DMS 273 (cell line): ENCODE results near the gene AKT1.
"Not testable (repeated sequence)": the region's sequence is repeated elsewhere in the genome, so short reads cannot be mapped to it uniquely, and the experiment has no call there.

Experiments
- DNase-seq: peaks from one replicate; lab custom pipeline; 2025; ENCODE audit not compliant: unreplicated experiment; lab: John Stamatoyannopoulos, UW

AKT1 gene

DNA sequence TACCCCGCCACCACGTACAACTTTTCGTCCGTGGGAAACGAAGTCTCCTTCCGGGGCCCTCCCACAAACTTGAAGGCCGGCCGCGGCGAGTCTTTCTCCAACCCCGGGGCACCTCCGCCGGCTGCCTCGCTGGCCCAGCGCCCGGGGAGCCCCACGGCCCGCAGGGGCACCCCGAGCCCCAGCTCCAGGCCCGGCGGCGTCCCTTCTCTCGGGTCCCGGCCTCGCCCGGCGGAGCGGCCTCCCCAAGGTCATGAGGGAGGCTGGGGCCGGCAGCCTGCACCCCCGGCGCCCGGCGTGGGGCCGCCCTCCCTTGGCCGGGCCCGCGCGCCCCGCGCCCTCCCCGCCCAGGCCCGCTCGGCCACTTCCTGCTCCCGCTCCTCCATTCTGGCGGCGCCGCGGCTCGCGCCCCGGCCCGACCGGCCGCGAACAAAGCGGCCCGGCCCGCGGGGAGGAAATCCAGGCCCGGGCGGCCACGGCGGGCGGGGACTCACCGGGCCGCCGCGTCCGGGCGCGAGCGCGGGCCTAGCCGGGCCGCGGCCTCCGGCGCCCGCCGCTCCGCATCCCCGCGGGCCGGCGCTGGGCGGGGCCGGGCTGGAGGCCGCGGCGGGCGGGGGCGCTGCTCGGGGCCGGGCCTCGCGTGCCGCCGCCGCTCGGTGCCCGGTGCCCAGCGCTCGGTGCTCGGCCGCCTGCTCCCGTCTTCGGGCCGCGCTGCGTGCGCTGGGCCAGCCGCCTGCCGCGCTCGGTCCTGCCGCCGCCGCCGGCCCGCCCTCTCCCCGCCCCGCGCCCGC, at the start of gene AKT1:
Gene AKT1, minus strand, starts transcription at position 756 of the 788 bp plus-strand sequence. CDS start 3,105 bp downstream, outside the sequence.
- DNase-seq, result peak; percentile 65

GRCh38 chr14:104845033-104845666, 49.6 kb upstream of the AKT1 start:
- no peak for DNase-seq

- peak; percentile 37 for DNase-seq
Measured at GRCh38 chr14:104844306-104845032, 48.9 kb upstream of the AKT1 start.

DNA sequence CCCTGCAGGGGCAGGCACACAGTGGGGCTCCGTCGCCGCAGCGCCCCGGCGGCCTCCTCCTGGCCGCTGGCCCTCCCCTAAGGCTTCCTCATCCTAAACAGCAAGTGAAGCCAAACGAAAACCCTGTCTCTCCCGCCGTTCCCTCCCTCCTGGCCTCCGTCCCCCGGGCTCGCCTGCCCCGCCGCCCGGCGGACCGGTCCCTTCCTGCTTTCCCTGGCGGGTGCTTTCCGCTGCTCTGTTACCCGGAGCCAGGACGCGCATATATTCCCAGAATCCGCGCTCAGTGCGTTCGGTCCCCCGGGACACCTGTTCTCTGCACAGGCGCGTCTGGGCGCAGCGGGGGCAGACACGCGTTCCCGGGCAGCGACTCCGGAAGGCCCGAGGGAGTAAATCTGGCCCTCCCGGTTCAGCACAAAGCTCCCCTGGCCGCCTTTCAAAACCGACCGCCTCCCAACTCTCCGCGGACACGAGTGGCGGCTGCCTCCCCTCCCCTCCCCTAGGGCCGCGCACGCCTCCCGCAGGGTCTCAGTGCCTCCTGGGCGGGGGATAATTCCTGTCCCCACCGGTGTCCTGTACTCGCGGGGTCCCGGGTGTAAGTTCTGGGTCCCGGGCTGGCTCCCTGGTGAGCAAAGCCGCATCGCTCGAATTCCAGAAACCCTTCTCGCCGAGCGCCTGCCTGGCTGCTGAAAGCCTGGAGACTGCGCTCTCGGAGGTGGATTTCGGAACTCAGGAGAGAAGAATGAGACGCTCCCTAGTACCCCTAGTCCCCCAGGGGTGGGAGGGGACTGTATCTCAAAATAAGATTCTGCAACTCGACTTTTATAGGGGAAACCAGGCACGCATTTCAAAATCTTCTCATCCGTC, 48.1 kb upstream of the AKT1 start:
- DNase-seq, result peak; percentile 62

- no peak for DNase-seq
Measured at GRCh38 chr14:104843006-104843405, 47.5 kb upstream of the AKT1 start.

- no peak for DNase-seq
Measured at GRCh38 chr14:104841730-104842129, 46.2 kb upstream of the AKT1 start.

DNA sequence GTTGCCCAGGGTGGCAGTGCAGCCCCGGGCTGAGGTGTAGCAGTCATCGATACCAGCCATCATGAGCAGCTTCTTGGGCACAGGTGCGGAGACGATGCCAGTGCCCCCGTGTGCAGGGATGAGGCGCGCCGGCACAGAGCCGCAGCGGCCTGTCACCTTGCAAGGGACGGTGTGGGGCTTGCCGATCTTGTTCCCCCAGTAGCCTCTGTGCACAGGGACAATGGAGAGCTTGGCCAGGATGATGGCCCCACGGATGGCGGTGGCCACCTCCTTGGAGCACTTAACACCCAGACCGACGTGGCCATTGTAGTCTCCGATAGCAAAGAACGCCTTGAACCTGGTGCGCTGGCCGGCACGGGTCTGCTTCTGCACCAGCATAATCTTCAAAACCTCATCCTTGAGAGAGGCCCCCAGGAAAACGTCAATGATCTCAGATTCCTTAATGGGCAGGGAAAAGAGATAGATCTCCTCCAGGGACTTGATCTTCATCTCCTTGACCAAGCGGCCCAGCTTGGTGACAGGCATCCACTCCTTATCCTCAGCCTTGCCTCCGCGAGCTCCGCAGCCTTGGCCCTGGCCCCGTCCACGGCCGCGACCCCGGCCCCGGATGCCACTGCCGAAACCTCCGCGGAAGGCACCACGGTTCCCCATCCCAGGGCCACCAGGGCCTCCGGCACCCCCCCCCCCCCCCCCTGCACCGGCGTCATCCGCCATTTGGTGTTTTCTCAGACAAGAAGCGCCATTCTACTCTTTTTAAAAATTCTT, 40.8 kb upstream of the AKT1 start:
- DNase-seq, result not testable (repeated sequence)

GRCh38 chr14:104830781-104831180, 35.2 kb upstream of the AKT1 start:
- DNase-seq, result no peak

DNA sequence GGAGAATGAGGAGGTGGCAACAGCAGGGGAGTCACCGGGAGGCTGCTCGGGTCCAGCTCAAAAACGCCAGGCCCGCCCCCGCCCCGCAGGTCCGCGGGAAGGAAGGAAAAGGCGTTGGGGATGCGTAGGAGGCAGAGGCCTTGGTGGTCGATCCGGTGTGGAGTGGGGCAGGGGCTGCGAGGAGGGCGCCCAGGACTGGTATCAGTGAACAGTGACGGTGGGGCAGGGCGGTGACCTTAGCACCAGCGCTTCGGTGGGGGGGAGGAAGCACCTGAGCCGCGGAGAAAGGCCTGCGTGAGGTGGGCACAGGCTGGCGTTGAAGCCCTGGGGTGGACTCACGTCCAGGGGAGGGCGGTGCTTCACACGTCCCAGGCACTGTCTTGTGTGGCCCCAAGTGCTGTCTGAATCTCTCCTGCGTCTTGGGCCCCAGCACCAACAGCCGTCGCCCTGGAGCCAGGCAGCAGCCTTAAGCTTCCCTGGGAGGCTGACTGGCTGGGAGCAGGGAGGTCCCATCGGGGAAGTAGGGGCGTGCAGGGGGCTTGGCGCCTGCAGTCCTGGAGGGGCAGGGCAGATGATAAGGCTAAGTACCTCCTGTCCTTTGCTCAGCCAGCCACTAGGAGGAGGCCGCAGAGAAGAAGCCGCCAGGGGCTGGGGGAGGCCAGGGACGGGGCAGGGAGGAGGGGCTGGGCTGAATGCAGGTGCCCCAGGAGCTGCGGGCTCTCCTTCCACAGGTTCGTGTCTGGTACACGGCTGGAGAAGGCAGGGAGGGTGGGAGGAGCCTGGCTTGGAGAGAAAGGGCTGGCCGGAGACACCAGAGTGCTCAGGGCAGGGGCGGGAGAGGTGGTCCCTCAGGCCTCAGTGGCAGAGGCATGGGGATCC, 31.9 kb upstream of the AKT1 start:
- peak; percentile 80 for DNase-seq

DNA sequence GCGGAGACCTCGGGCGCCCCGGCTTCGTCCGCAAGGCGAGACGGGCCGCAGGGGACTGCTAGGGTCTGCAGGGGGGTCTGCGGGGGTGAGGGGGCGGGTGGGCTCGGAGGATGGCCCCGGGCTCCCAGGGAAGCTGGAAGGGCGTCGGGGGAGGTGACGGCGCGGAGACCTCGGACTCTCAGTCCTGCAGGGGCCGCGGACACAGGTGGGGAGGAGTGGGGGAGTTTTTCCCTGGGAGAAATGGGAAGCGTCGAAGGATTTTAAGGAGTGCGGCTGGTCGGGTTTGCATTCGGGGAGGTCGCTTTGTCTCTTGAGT, 31.3 kb upstream of the AKT1 start:
- no peak for DNase-seq

DNA sequence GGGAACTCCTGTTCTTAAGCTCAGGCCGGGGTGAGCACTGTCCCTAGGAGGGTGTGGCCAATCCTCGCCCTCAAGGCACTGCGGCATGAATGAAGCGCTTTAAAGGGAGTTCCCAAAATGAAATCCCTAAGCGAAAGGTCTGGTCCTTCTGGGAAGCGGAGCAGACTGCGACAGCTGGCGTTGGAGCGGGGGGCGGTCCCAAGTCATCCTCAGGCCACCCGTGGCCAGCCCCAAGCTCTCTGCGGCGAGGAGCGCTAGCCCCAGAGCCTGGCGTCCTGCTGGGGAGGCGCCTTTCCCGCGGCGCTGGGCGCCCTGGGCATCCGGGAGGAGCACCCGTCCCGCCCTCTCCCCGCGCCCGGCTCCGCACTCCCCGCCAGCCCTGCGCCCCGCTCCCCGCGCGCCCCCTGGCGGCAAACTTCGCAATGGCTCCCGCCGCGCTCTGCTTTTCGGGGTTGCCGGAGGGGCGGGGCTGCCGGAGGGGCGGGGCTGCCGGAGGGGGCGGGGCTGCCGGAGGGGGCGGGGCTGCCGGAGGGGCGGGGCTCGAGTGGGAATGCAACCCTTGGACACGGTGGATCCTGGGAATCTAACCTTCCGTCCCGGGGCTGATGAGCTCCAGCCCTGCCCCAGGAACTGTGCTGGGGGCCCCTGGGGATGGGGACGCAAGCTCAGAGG, 30.8 kb upstream of the AKT1 start:
- DNase-seq, result peak; percentile 94

- no peak for DNase-seq
Measured at GRCh38 chr14:104824353-104824997, 28.9 kb upstream of the AKT1 start.

GRCh38 chr14:104822821-104823615, 27.5 kb upstream of the AKT1 start:
- DNase-seq, result no peak

- DNase-seq, result no peak
Measured at GRCh38 chr14:104821971-104822608, 26.5 kb upstream of the AKT1 start.

DNA sequence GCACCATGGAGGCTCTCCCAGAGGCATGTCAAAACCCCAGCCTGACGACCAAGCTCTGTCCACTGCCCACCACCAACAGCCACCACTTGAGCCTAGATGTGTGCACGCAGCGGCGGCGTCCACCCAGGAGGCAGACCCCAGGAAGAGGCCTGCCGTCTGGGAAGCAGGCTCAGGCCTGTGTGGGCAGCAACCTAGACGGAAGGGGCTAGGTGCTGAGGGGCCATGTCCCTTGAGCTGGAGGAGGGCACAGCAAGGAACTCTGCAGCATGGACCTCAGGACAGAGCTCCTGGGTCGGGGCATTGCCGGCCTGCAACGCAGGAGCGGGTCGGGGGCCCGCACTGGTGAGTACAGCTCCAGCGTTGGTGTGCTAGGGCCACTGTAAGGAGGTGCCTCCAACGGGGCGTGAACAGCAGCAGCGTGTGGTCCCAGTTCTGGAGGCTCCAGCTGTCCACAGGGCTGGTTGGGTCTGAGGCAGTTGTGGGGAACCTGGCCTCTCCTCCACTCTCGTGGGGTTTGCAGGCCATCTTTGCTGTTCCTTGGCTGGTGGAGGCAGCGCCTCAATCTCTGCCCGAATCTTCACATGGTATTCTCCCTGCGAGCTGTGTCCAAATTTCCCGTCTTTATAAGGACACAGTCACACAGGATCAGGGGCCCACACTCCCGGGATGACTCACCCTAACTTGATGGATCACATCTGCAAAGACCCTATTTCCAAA, 25.8 kb upstream of the AKT1 start:
- DNase-seq, result no peak

- peak; percentile 93 for DNase-seq
Measured at GRCh38 chr14:104820669-104821228, 25.2 kb upstream of the AKT1 start.
